ENCODE measurements around the gene MED23.

DNA sequence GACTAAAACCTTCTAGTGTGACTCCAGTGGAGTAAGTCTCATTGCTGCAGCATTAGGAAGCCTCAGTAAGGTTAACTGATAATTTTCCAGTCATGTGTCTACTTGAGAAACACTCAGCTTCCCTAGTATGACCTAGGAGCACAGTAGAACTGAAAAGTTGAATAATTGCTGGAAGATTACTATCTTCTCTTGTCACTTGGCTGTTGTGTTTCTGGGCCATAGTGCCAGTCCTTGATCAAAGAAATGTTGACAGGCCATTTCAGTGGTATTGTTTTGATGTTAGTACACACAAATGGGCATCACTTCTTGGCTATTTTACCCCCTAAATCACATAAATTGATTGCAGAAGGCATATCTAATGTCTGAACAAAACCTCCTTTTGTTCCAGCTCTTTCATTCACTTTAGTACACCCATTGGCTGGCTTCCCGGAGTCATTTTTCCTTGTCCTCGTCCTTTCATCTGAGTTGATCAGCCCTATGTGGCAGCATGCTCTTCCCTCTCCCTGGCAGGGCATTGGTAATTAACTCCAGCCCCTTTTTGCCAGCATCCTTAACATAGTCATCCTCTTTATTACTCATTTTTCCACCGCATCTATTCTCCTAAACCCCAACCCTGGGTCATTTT lies 15.1 kb upstream of the MED23 start:
- TF ChIP-seq, protein P1, sequence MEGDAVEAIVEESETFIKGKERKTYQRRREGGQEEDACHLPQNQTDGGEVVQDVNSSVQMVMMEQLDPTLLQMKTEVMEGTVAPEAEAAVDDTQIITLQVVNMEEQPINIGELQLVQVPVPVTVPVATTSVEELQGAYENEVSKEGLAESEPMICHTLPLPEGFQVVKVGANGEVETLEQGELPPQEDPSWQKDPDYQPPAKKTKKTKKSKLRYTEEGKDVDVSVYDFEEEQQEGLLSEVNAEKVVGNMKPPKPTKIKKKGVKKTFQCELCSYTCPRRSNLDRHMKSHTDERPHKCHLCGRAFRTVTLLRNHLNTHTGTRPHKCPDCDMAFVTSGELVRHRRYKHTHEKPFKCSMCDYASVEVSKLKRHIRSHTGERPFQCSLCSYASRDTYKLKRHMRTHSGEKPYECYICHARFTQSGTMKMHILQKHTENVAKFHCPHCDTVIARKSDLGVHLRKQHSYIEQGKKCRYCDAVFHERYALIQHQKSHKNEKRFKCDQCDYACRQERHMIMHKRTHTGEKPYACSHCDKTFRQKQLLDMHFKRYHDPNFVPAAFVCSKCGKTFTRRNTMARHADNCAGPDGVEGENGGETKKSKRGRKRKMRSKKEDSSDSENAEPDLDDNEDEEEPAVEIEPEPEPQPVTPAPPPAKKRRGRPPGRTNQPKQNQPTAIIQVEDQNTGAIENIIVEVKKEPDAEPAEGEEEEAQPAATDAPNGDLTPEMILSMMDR (IDR thresholded peaks at IDR 0.05): no peak
- no peak for TF ChIP-seq POLR2AphosphoS5 (IDR thresholded peaks at IDR 0.05; ENCODE audit: insufficient read depth in 1 of 2, low read depth in 1 of 2)
